HG02884 (cell line): Measurements from ENCODE around the gene TIGD4.
A peak's percentile ranks its signal among the peaks of the same experiment; 100 is the strongest.

Experiments
- ATAC-seq: cut with Tn5 transposase; IDR thresholded peaks from one replicate; pipeline ENCODE4 v1.9.1; 2021; ENCODE audit warnings: mild to moderate bottlenecking, moderate library complexity; ENCODE audit not compliant: unreplicated experiment

Gene TIGD4

GRCh38 chr4:152779513-152780266 lies at the start of gene TIGD4, which contains the start of gene ARFIP1:
TIGD4 (minus strand) TSS chr4:152779730; CDS start chr4:152771004, 8,726 bp downstream.
ARFIP1 (plus strand) TSS chr4:152779954; CDS start chr4:152829634, 49,680 bp downstream.
- ATAC-seq: peak; percentile 94

- ATAC-seq: no peak
These were observed 48.6 kb upstream of the TIGD4 start for GRCh38 chr4:152828122-152828521.

GRCh38 chr4:152825336-152825735 lies 45.8 kb upstream of the TIGD4 start:
- no peak for ATAC-seq

GRCh38 chr4:152824561-152824960 lies 45.0 kb upstream of the TIGD4 start:
- no peak for ATAC-seq

GRCh38 chr4:152822323-152822722 lies 42.8 kb upstream of the TIGD4 start:
- ATAC-seq: no peak

GRCh38 chr4:152820073-152820472 lies 40.5 kb upstream of the TIGD4 start:
- no peak for ATAC-seq

GRCh38 chr4:152819026-152819645 lies 39.6 kb upstream of the TIGD4 start:
- no peak for ATAC-seq

GRCh38 chr4:152817331-152817730 lies 37.8 kb upstream of the TIGD4 start:
- no peak for ATAC-seq

- ATAC-seq: no peak
These were observed 35.5 kb upstream of the TIGD4 start for GRCh38 chr4:152815078-152815477.

- ATAC-seq: no peak
These were observed 31.3 kb upstream of the TIGD4 start for GRCh38 chr4:152810715-152811287.

- no peak for ATAC-seq
These were observed 29.1 kb upstream of the TIGD4 start for GRCh38 chr4:152808670-152809069.

- no peak for ATAC-seq
These were observed 27.8 kb upstream of the TIGD4 start for GRCh38 chr4:152807294-152807829.

GRCh38 chr4:152806501-152807125 lies 27.1 kb upstream of the TIGD4 start:
- no peak for ATAC-seq

GRCh38 chr4:152805818-152806217 lies 26.3 kb upstream of the TIGD4 start:
- ATAC-seq: no peak

- ATAC-seq: no peak
These were observed 25.6 kb upstream of the TIGD4 start for GRCh38 chr4:152805071-152805650.

- ATAC-seq: no peak
These were observed 24.0 kb upstream of the TIGD4 start for GRCh38 chr4:152803541-152803940.

- ATAC-seq: no peak
These were observed 16.4 kb upstream of the TIGD4 start for GRCh38 chr4:152795891-152796290.

- ATAC-seq: no peak
These were observed 7.1 kb upstream of the TIGD4 start for GRCh38 chr4:152786627-152787026.

- ATAC-seq: no peak
These were observed 6.4 kb upstream of the TIGD4 start for GRCh38 chr4:152785639-152786615.
